Dedifferentiated amniotic fluid mesenchymal stem cell (primary cell): ENCODE measurements around the gene NDUFA11.
A peak's percentile ranks its signal among the peaks of the same experiment; 100 is the strongest.
"Not testable (repeated sequence)": the region's sequence is repeated elsewhere in the genome, so short reads cannot be mapped to it uniquely, and the experiment has no call there.

Experiments used
- DNase-seq: peaks from one replicate; pipeline ENCODE4 v3.0.0-alpha.2; 2016; ENCODE audit errors: extremely low spot score

Gene NDUFA11

GRCh38 chr19:5857203-5858081 is 46.1 kb downstream of the NDUFA11 start:
- no peak for DNase-seq

DNA sequence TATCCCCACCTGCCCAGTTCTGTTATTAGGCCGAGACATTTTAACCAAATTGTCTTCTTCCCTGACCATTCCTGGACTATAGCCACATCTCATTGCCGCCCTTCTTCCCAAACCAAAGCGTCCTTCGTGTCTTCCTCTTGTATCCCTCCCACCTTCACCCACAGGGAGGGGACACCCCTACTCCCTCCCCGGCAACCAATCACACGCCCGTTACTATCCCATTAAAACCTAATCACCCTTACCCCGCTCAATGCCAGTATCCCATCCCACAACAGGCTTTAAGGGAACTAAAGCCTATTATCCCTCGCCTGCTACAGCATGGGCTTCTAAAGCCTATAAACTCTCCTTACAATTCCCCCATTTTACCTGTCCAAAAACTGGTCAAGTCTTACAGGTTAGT is 48.4 kb downstream of the NDUFA11 start:
- DNase-seq = not testable (repeated sequence)

DNA sequence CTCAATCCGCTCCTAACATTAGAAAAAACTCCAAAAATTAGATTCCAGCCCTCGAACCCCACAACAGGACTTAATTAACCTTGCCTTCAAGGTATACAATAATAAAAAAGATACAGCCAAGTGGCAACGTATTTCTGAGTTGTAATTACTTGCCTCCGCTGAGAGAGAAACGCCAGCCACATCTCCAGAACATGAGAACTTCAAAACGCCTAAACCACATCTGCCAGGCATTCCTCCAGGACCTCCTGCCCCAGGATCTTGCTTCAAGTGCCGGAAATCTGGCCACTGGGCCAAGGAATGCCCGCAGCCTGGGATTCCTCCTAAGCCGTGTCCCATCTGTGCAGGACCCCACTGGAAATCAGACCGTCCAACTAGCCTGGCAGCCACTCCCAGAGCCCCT is 49.5 kb downstream of the NDUFA11 start:
- not testable (repeated sequence) for DNase-seq

GRCh38 chr19:5851302-5851701 is 52.3 kb downstream of the NDUFA11 start, which contains the start of gene FUT3:
Gene FUT3, minus strand, starts transcription at chr19:5851449.
- DNase-seq = no peak

- DNase-seq = peak; percentile 36
Measured at GRCh38 chr19:5850743-5851293, 52.8 kb downstream of the NDUFA11 start.

- DNase-seq = no peak
Measured at GRCh38 chr19:5850189-5850588, 53.4 kb downstream of the NDUFA11 start.

- not testable (repeated sequence) for DNase-seq
Measured at GRCh38 chr19:5848621-5849020, 55.0 kb downstream of the NDUFA11 start.

DNA sequence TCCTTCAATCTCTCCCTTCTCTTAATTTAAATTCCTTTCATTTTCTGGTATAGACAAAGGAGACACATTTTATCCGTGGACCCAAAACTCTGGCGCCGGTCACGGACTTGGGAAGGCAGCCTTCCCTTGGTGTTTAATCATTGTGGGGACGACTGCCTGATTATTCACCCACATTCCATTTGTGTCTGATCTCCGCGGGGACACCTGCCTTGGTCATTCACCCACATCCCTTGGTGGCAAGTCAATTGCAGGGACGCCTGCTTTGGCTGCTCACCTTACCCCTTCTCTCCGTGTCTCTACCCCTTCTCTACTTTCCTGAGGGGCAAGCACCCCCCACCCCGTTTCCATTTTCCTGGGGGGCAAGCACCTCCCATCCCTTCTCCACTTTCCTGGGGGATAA is 55.7 kb downstream of the NDUFA11 start:
- DNase-seq = not testable (repeated sequence)
